ENCODE measurements around the gene GFY.
A peak's percentile ranks its signal among the peaks of the same experiment; 100 is the strongest.
"Not testable (repeated sequence)": the region's sequence is repeated elsewhere in the genome, so short reads cannot be mapped to it uniquely, and the experiment has no call there.

Gene GFY

DNA sequence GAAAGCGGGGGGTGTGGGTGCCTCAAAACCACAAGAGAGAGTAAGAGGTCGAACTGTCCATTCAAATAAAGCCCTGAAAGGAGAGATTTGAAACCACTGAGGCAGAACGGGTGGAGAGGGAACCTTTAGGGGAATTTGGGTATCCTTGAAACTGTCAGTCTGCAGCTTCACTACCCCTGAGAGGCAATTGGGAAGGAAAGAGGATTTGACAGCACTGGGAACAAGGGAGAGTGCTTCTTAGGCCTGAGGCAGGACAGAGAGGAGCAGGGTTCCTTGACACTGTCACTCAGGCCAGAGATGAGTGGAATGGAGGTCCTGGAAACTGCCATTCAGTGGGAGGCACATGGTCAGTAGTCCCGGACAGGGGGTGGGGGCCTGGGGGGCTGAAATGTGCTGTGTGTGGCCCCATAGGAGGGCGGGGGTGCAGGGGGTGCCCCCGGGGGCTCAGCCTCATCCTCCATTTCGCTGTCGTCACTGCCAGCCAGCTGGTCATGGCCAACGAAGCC, 5.0 kb downstream of the GFY start:
- FAIRE-seq: no peak

DNA sequence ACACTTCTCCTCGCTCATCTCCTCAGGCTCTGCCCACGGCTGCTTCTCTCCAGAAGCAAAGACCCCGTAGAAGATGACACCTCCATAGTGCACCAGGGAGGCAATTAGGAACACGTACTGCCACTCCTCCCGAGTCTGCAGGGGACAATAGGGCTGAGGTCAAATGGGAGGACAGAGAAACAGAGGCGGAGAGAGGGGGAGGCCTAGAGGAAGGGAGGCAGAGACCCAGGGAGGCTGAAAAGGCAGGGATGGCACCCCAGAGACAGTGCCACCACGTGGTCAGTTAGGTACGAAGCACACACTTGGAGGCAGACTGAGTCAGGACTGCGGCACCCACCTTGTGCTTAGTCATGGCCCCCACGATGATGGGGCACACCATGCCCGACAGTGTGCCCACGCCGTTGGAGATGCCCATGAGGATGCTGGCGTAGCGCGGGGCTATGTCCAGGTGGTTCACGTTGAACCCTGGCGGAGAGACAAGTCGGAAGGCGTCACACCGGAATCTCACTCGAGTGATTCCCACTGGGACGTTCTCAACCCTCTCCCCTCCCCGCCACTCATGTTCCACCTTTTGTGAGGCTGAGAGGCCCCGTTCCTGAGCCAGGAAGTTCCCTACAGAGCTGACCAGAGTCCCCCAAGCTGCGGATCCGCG, 5.6 kb downstream of the GFY start:
- no peak for FAIRE-seq

DNA sequence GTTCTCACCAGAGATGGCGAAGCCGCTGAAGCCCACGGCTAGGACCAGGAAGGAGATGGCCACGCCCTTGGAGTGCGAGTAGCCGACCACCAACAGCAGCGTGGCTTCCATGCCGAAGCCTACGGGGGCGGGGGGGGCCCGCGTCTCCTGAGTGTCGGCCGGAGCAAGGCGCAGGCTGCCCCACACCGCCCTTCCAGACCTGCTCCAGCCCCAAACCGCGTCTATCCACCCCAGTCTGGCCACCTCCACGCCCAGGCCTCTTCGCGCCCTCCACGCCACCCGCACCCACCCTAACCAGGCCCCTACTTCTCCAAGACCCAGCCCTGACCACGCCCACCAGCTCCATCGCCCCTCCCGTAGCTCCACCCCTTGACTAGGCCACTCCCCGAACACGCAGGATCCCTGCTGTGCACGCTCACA, 6.2 kb downstream of the GFY start:
- no peak for FAIRE-seq

DNA sequence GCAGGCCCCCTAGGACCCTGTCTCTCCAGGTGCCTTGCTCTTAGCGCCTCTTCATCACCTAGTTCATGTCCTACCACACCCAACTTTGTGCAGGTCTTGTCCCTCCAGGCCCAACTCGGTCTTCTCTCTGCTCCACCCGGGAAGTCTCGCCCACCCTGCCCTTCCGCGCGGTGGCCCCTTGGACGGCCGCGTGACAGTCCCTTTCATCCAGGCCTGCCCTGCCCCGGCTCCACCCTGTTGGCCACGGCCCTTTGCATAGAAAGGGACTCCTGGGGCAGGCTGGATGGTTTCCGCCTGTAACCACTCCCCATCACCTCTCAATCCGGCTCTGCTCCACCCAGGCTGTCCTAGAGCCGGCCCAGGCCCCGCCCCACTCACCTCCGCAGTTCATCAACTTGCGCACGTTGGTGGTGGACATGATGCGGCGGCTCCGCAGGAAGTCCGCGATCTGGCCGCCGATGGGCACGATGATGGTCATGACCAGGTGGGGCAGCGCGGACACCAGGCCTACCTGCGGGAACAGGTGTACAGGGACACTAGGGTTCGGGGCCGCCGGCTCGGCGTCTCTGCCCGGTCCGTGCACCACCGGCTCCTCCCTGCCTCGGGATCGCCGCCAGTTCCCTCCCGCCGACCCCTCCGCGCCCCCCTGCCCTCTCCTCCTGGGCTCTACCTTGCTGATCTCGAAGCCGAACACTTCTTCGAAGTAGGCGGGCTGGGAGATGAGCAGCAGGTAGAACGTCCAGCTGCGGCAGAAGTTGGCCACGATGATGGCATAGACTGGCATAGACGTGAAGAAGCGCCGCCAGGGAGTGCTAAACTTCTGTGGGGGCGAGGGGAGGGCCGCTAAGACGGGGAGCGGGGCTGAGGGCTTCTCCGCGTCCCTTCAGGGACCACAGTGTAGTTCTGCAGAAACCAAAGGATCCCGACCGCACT, 7.2 kb downstream of the GFY start:
- FAIRE-seq: no peak

DNA sequence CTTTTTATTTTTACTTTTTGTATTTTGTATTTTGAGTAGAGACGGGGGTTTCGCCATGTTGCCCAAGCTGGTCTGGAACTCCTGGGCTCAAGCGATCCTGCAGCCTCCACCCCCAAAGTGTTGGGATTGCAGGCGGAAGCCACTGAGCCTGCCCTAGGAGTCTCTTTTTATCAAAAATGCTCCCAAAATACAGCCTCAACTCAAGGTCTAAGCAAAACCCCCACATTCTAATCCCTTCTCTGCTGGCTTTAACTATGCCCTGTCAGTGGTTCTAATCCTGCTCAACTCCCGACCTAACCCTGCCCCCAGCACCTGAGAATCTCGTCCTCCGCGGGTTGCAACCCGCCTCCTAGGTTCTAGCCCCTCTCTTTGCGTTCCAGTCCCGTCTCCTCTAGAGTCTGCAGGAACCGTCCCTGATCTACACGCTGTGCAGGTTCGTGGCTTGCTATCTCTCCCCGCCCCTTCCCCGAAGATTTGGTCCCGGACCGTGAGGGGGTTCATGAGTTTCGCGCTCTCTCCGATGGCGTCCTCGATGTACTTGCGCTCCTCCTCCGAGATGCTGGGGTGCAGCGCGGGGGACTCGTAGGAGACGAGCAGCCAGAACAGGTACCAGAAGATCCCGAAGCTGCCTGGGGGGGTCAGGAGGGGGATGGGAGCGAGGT, 8.2 kb downstream of the GFY start:
- no peak for FAIRE-seq

DNA sequence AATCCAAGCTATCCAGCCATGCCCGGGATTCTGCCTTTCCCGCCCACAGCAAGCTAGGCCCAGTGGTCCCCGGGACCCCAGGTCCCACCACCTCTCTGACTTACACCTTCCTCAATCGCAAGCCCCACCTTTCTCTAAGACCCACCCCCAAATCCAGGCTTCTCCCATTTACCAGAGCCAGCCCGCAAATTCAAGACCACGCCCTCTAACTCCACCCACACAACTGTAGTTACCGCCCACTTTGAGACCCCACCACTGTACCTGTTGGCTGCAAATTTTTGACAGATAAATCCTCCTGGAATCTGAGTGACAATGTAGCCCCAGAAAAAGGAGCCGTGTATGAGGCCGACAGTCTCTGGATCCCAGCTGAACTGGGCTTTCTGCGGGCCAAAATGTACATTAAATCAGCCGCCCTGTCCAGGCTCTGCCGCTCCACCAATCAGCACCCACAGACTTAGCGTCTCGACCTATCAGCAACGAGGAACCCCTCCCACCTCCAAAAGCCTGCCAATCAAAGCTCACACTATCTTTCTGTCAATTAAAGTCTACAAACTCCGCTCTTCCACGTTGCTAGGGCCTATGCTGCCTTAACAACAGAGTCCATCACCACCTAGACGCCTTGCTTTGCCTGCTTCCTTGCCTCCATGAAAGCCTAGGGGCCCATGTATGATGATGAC, 9.9 kb downstream of the GFY start:
- FAIRE-seq: no peak

DNA sequence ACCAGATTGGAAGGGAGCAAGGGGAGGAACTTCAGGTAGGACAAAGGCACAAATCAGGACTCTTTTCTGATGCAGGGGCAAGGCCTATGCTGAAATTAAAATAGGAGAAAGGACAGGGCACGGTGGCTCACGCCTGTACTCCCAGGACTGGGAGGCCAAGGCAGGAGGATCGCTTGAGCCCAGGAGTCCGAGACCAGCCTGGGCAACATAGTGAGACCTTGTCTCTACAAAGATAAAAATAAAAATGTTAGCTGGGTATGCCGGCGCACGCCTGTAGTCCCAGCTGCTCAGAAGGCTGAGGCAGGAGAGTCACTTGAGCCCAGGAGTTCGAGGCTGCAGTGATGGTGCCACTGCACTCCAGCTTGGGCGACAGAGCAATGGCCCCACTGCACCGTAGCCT, 10.5 kb downstream of the GFY start:
- FAIRE-seq: no peak

DNA sequence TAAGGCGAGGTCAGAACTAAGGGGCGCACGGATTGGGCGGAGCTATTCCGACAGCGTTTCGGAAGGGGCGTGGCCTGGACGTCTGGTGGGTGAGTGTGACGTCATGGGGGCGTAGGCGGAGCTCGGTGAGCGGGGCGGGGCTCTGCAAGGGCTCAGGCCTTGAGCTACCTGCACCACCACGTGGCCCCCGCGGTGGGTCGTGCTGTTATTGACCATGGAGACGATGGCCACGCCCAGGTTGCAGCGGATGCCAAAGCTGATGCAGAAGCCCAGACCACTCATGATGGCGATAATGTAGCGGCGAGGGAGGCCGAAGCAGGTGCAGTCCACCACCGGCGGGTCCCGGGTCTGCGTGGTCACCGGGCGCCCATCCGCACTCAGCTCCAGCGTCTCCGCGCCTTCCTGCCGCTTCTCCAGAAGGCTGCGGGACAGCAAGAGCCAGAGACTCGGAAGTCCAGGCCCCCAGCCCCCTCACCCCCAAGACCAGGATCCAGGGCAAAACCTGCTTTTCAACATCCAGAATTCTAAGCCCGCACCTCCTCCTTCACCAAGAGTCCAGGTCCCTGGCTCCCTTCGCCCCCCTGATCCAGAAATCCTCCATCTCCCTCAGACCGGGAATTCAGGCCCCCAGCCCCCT, 11.3 kb downstream of the GFY start:
- FAIRE-seq: no peak

DNA sequence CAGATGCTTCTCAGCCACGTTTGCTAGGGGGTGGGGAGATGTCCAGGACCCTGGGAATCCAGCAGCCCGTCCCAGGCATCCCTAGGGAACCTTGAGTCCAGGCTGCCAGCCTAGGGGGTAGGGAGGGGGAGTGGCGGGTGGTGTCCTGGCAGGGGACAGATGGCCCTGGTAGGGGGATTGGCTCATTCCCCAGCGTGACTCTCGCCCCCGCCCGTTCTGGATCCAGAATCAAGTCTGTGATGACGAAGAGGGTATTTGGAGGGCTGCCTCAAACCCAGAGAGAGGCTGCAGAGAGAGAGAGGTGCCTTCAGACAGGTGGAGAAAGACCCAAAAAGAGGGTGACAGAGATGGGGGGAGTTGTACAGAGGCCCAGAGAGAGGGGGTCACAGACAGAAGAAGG, 12.0 kb downstream of the GFY start:
- FAIRE-seq: no peak

DNA sequence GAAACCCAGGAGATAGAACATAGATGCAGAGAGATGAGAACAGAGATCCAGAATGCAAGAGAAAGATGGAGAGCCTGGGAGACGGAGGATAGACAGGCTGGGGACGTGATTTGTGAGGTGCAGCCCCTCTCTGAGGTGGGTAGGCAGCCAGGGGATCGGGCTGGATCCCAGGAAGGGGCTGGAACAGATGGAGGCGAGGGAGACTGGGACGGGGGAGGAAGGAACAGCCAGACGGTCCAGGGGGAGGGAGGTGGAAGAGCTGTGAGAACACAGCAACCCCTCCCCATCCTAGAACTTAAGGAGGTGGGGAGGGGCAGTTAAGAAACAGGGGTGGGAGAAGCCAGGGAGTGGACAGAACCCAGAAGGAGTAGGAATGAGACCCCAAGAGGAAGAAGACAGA, 13.1 kb downstream of the GFY start:
- no peak for FAIRE-seq

DNA sequence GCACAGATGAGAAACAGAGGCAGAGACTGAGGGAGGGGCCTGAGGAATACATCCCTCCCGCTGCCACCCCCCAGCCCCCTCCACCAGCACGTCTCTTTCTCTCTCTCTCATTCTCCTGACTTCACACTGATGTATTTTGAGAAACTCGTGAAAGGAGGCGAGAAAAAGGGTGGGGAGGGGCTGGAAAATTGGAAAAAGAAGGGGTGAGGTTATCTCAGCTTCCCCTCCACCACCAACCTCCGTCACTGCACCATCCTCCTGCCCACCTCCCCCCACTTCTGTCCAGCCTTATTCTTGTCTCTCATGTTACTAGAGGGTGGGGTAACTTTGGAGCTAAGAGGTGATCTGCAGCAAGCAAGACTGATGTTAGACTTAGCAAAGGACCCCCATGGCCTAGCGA, 14.6 kb downstream of the GFY start:
- no peak for FAIRE-seq

DNA sequence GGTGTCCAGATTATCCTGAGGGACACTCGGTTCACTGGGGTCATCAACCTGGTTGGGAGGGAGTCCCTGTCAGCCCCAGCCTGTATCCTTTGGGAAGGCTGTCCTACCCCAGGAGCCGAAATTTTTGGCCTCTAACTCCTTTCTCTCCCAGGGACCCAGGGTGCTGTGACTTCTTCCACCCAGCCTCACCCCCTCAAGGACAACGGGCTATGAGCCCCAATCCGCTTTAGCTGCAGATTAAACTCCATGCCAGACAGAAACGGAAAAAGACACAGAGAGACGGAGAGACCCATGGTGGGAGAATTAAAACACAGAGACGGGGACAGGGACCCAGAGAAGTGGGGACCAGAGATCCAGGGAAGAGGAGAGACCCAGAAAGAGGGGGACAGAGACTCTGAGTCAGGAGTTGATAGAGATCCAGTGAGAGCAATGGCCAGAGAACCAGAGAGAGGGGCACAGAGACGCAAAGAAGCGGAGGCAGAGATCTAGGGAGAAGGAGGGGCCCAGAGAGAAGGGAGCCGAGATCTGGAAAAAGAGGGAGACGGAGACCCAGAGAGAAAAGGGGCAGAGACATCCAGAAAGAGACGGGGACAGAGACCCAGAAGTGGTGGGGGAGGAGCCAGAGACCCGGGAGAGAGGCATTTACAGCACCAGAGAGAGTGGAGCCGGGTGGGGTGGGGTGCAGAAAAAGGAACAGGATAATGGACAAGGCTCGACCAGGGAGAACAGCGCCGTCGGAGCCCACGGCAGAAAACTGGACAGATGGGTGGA, 15.4 kb downstream of the GFY start:
- FAIRE-seq: no peak

DNA sequence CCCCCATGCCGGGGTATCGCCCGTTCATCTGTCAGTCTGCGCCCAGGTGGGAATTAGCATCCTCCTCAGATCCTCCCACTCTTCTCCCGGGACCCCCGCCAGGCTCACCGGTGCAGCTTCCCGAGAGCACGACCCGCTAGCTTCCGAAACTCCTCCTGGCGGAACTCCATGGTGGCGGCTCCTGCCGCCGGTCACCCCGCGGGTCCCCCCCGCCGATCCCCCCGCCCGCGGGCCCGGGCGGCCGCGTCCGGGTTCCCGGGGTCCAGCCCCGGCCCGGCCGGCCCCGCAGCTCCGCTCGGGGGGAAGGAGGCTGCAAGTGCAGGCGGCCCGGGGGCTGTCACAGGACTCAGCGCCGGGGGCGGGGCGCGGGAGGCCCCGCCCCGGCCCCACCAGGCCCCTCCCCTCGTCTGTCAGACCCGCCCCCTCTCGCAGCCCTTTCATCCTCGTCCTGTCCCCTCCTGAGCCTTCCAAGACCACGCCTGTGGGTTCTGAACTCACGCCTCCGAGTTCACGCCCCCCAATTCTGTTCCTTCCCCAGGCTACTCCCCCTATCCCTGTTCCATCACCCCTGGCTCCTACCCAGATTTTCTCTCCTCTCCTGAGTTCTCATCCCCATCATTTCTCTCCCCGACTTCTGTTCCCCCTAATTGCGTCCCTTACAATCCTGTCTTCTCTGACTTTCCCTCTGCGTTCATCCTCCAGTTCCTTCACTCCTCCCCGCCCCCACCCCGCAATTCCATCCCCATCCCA, 16.2 kb downstream of the GFY start, which contains the start of gene SLC17A7:
Gene SLC17A7, minus strand, starts transcription at position 318 of the 750 bp plus-strand sequence. Its CDS starts 148 bp downstream, at position 170.
- no peak for FAIRE-seq

DNA sequence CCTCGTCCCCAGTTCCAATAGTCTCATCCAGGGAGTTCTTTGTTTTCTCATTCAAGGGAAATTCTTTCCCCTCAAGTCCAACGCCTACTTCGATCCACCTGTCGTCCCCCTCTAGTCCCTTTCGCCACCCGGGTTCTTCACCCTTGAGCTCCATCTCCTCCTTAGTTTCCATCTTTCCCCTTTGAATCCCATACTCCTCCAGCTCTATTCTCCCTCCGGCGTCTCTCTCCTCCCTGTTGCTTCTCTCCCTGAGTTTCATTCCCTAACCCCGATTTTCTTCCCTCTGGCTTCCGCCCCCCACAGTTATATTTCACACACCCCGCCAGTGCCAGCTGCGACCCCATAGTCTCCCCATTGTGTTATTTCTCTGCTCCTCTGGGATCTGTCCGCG, 16.8 kb downstream of the GFY start:
- FAIRE-seq: no peak

DNA sequence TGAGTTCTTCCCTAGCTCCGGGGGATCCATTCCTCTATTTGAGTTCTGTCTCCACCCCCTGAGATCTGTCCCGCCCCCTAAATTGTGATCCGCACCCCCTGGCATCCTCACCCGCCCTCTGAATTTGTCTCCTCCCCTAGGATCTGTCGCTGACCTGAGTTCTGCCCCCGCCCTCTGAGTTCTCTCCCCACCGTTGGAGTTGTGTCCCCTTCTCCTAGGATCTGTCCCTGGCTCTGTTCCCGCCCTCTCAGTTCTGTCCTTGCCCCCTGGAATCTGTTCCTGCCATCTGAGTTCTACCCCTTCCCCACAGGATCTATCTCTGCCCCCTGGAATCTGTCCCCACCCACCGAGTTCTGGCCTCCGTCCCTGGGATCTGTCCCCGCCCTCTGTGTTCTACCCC, 17.2 kb downstream of the GFY start:
- no peak for FAIRE-seq

DNA sequence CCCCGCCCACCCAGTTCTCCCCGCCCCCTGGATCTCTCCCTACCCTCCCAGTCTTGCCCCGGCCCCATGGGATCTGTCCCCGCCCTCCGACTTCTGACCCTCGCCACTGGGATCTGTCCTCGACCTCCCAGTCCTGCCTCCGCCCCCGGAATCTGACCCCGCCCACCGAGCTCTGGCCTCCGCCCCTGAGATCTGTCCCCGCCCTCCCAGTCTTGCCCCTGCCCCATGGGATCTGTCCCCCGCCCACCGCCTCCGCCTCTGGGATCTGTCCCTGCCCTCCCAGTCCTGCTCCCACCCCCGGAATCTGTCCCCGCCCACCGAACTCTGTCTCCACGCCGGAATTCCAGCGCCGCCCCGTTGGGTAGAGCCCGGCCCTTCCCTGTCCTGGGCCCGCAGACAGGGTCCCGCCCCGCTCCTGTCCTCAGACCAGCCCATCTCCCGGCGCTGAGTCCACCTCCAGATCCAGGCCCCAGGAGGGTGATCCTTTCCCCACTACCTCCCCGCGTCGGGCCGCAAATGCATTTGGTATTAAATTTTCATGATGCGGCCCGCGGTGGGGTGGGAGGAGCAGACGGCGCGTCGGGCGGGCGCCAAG, 17.7 kb downstream of the GFY start:
- FAIRE-seq: no peak

DNA sequence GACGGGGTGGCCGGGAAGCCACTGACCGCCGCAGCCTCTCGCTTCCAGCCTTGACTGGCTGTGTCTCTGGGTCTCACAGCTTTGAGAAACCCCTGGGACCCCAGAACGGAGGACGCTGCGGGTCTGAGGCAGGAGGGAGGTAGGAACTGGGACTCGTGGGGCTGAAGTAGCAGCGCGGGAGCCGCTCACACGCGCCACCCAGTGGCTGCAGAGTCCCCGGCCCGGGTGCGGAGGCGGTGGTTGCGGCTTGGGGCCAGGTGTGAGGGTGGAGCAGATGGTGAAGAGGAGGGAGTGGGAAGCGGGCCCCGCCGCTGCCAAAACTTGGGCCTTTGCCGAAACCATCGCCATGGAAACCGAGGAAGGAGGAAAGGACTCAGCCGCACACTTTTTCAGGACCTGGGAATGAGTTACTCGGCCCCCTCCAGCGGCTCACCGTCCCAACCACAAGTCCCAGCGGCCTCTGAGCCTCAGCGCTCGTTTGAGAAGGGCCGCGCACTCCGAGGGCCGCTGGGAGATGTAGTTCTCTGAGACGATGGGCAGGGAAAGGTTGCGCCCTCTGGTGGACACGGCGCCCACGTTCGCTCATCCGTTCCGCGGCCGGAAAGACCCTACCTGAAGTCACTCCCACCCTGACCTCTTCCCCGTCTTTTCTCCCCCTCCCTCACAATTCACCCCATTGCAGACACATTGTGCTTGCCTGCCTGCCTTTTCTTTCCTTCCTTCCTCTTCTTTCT, 18.3 kb downstream of the GFY start:
- peak; percentile 80 for FAIRE-seq

DNA sequence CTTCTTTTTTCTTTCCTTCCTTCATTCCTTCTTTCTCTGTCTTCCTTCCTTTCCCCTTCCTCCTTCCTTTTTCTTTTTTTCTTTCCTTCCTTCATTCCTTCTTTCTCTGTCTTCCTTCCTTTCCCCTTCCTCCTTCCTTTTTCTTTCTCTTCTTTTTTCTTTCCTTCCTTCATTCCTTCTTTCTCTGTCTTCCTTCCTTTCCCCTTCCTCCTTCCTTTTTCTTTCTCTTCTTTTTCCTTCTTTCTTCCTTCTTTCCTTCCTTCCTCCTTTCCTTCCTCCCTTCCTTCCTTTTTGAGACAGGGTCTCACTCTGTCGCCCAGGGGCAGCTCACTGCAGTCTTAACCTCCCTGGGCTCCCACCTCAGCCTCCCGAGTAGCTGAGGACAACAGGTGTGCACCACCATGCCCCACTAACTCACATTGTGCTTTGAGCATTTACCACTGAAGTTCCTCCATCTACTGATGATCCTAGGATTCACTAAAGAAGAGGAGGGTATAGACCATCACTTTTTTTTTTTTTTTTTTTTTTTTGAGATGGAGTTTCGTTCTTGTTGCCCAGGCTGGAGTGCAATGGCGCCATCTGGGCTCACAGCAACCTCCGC, 19.0 kb downstream of the GFY start:
- not testable (repeated sequence) for FAIRE-seq

DNA sequence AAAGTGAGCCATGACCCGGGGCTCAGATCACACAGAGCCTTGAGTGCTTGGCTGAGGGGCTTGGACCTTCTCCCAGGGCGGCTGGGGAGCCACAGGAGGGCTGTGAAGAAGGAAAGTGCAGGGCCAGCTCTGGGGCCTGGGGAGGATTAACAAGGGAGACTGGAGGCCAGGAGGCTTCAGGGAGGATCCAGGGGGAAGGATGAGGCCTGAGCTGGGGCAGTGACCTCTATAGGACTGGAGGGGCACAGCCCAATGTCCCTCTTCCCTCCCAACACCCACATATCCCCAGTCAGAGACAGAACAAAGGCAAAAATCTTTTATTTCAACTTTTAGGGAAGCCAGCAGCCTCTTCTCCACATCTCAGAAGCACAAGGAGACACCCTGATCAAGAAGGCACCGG, 20.8 kb downstream of the GFY start:
- no peak for FAIRE-seq

Data from endometrium (tissue), 2 donors.